Karpas-422 (cell line): ENCODE measurements around the gene RAD23A. TPM values are rescaled to one million over a fixed set of nuclear protein-coding genes. Genes with fewer than 3 reads are reported as not detected.
"Not testable (repeated sequence)": the region's sequence is repeated elsewhere in the genome, so short reads cannot be mapped to it uniquely, and the experiment has no call there.

Experiments used
- DNase-seq: peaks from one replicate; pipeline ENCODE4 v3.0.0-alpha.2; 2015
- H2AFZ ChIP-seq: fragments of 200-600 bp; sonication (generic); 2 replicates; pipeline ENCODE4 v1.6.1; 2014; ENCODE audit warnings: antibody characterized with exemption, low read length, mixed read lengths
- H3K27ac ChIP-seq: fragments of 200-600 bp; sonication (generic); 2 replicates; pipeline ENCODE4 v1.5.1; 2014; ENCODE audit warnings: mild to moderate bottlenecking, low read length, moderate library complexity
- H3K27me3 ChIP-seq: fragments of 200-600 bp; sonication (generic); 2 replicates; pipeline ENCODE4 v1.6.1; 2014; ENCODE audit warnings: low read length, mixed read lengths
- H3K36me3 ChIP-seq: fragments of 200-600 bp; sonication (generic); 2 replicates; pipeline ENCODE4 v1.6.1; 2014; ENCODE audit warnings: low read length, mixed read lengths; ENCODE audit not compliant: insufficient read depth
- H3K4me1 ChIP-seq: fragments of 200-600 bp; sonication (generic); 2 replicates; pipeline ENCODE4 v1.6.1; 2014; ENCODE audit warnings: mild to moderate bottlenecking, low read length, mixed read lengths
- H3K4me2 ChIP-seq: fragments of 200-600 bp; sonication (generic); 2 replicates; pipeline ENCODE4 v1.6.1; 2014; ENCODE audit warnings: low read length, low read depth, mild to moderate bottlenecking; ENCODE audit not compliant: poor library complexity, severe bottlenecking
- H3K4me3 ChIP-seq: fragments of 200-600 bp; sonication (generic); 2 replicates; pipeline ENCODE4 v1.5.1; 2014; ENCODE audit warnings: mild to moderate bottlenecking, antibody characterized with exemption, low read length, mixed read lengths
- H3K79me2 ChIP-seq: fragments of 200-600 bp; sonication (generic); 2 replicates; pipeline ENCODE4 v1.6.1; 2014; ENCODE audit warnings: mild to moderate bottlenecking, low read length, mixed read lengths
- H3K9ac ChIP-seq: fragments of 200-600 bp; sonication (generic); 2 replicates; pipeline ENCODE4 v1.6.0; 2014; ENCODE audit warnings: low read length
- H3K9me2 ChIP-seq: fragments of 200-600 bp; sonication (generic), shearing (Covaris generic); replicated peaks from 2 replicates; pipeline ENCODE4 v1.6.0; 2014; ENCODE audit warnings: mild to moderate bottlenecking, low read length, moderate library complexity; ENCODE audit not compliant: insufficient read depth
- H3K9me3 ChIP-seq: fragments of 300-700, 200-600 bp; sonication (generic); 2 replicates; pipeline ENCODE4 v1.6.1; 2014; ENCODE audit warnings: low read length, mixed read lengths
- H4K20me1 ChIP-seq: fragments of 200-600 bp; sonication (generic); 2 replicates; pipeline ENCODE4 v1.6.1; 2014; ENCODE audit warnings: mild to moderate bottlenecking, antibody characterized with exemption, low read length, low read depth; ENCODE audit not compliant: insufficient read depth
- total RNA-seq: library from RNA; depleted of rRNA; stranded (reverse); fragments of >200 nt; shearing (Covaris generic); gene quantifications from 2 replicates; pipeline ENCODE4 v1.2.3, GENCODE V29; 2014; ENCODE audit warnings: low replicate concordance

RAD23A gene
- total RNA-seq, 1 experiment from 2014 or later: 130 TPM

DNA sequence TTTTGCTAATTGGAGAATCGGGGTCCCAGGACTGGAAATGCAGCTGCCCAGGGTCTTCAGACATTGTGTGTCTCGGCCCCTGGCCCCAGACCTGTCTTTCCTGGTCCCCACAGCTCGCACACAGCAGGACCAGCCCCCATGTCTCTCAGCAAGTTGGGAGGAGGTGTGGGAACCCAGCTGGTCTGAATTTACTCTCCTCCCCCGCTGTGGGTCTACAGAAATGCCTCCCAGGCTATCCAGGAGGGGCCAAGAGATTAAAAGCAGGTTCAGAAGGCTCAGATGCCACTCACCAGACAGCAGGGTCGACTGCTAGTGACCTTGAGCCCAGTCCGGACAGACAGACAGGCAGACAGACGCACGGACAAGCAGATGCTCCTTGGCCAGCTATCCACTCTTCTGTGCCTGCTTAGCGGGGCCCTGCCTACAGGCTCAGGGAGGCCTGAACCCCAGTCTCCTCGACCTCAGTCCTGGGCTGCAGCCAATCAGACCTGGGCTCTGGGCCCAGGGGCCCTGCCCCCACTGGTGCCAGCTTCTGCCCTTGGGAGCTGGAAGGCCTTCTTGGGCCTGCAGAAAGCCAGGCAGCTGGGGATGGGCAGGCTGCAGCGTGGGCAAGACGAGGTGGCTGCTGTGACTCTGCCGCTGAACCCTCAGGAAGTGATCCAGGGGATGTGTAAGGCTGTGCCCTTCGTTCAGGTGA lies 23.8 kb downstream of the RAD23A start, which contains the start of gene DAND5:
TSS of gene DAND5 (plus strand) at position 285 of the 697 bp plus-strand sequence. CDS start at position 370, 85 bp downstream.
- H3K4me1 ChIP-seq: peaks cover 7% of the 10 kb centered on the region
- no peak within 1 kb of the TSS for H3K9ac ChIP-seq
- H3K4me3 ChIP-seq: no peak within 1 kb of the TSS
- H3K27me3 ChIP-seq: no peaks in the 10 kb centered on the region
- no peak within 1 kb of the TSS for H3K4me2 ChIP-seq
- H3K36me3 ChIP-seq: no peaks in the 10 kb centered on the region
- H3K27ac ChIP-seq: no peak within 1 kb of the TSS
- no peaks in the 10 kb centered on the region for H4K20me1 ChIP-seq
- DNase-seq: no peak
- H3K79me2 ChIP-seq: no peaks in the 10 kb centered on the region
- no peaks in the 10 kb centered on the region for H3K9me2 ChIP-seq
- H3K9me3 ChIP-seq: no peaks in the 10 kb centered on the region
- H2AFZ ChIP-seq: no peak within 1 kb of the TSS

DNA sequence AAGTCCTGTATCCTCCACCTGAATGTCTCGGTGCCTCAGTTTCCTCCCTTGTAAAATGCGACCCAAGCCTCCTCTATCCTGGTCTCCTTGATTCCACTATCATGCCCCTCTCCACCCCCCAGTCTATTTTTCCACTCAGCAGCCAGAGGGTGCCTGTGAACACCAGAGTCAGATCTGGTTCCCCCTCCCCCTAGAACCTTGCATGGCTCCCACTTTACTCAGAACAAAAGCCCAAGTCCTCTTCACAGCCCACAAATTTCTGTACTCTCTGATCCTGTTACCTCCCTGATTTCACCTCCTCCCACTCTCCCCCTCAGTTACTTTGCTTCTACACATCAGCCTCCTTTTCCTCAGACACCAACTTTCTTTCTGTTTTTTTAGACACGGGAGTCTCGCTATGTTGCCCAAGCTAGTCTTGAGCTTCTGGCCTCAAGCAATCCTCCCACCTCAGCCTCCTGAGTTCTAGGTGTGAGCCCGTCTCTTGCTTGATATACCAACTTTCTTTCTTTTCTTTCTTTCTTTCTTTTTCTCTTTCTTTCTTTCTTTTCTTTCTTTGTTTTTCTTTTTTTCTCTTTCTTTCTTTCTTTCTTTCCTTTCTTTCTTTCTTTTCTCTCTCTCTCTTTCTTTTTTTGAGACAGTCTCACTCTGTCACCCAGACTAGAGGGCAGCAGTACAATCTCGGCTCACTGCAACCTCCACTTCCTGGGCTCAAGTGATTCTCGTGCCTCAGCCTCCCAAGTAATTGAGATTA lies 24.6 kb downstream of the RAD23A start:
- Histone ChIP-seq H3K9me3 (no peaks in the 10 kb centered on the region), H2AFZ (no peak overlapping the region), H3K4me2 (no peak overlapping the region), H3K36me3 (no peaks in the 10 kb centered on the region), H3K9ac (no peak overlapping the region), H3K27ac (no peak overlapping the region), H3K4me3 (no peak overlapping the region), H4K20me1 (no peaks in the 10 kb centered on the region), H3K9me2 (no peaks in the 10 kb centered on the region), H3K4me1 (peaks cover 4% of the 10 kb centered on the region), H3K27me3 (no peaks in the 10 kb centered on the region), H3K79me2 (no peaks in the 10 kb centered on the region)
- no peak for DNase-seq

DNA sequence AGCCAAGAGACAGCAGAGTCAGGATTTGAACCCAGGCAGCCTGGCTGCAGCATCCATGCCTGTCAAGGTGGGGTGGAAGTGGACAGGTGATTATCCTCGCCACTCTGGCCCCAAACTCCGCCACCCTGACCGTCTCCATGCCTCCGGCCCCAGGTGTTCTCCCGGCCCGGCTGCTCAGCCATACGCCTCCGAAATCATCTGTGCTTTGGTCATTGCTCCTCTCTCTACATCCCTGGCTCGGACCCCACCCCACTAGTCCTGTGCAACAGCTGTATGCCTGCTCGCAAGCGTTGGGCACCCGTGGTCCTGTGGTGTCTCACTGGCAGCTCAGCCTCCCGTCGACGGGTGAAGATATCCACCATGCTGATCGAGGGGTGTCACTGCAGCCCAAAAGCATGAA lies 27.6 kb downstream of the RAD23A start:
- no peaks in the 10 kb centered on the region for H3K9me2 ChIP-seq
- H3K27ac ChIP-seq: no peak overlapping the region
- no peak for DNase-seq
- H3K9ac ChIP-seq: no peak overlapping the region
- no peaks in the 10 kb centered on the region for H3K9me3 ChIP-seq
- H3K79me2 ChIP-seq: no peaks in the 10 kb centered on the region
- H3K4me3 ChIP-seq: no peak overlapping the region
- H3K27me3 ChIP-seq: no peaks in the 10 kb centered on the region
- H4K20me1 ChIP-seq: no peaks in the 10 kb centered on the region
- H2AFZ ChIP-seq: no peak overlapping the region
- no peaks in the 10 kb centered on the region for H3K36me3 ChIP-seq
- H3K4me2 ChIP-seq: no peak overlapping the region
- H3K4me1 ChIP-seq: no peaks in the 10 kb centered on the region

DNA sequence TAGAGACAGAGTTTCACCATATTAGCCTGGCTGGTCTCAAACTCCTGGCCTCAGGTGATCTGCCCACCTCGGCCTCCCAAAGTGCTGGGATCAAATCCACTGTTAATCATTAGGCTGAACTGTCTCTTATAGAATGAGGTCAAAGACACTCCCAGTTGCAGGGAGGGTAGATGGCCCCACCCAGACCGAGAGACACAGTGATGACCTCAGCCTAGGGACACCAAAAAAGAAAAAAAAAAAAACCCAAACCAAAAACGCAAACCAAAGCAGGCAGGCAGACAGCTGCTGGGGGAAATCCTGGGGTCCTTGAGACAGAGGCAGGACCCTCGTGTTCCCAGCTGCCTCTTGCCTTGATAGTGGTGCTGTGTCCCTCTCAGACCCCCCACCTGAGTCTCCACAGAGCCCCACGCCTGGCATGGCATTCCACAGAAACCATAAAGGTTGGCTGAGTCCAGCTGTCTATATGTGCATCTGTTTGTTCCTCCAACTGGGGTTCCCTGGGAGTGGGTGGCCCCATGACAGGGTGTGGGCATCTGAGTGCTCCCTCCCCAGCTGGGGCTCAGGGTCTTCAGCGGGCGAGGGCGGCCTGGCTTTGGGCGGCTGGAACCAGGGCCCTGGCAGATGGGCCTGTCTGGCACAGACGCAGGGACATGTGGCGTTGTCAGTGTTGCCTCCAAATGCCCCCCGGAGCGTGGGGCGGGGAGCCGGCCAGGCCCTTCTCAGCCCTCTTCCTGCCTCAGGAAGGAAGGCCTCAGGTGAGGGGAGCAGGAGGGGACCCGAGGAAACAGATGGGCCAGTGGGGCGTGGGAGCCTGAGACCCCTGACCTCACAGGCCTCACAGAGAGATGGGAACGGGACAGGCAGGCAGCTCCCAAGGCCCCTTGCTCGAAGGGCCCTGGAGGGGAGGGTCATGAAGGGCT lies 28.9 kb downstream of the RAD23A start:
- Histone ChIP-seq H3K36me3 (no peaks in the 10 kb centered on the region), H4K20me1 (no peaks in the 10 kb centered on the region), H3K4me3 (no peak overlapping the region), H3K4me2 (no peak overlapping the region), H3K79me2 (no peaks in the 10 kb centered on the region), H3K9ac (no peak overlapping the region), H3K9me3 (no peaks in the 10 kb centered on the region), H3K27me3 (no peaks in the 10 kb centered on the region), H3K4me1 (no peaks in the 10 kb centered on the region), H2AFZ (no peak overlapping the region), H3K9me2 (no peaks in the 10 kb centered on the region), H3K27ac (no peak overlapping the region)
- no peak for DNase-seq

DNA sequence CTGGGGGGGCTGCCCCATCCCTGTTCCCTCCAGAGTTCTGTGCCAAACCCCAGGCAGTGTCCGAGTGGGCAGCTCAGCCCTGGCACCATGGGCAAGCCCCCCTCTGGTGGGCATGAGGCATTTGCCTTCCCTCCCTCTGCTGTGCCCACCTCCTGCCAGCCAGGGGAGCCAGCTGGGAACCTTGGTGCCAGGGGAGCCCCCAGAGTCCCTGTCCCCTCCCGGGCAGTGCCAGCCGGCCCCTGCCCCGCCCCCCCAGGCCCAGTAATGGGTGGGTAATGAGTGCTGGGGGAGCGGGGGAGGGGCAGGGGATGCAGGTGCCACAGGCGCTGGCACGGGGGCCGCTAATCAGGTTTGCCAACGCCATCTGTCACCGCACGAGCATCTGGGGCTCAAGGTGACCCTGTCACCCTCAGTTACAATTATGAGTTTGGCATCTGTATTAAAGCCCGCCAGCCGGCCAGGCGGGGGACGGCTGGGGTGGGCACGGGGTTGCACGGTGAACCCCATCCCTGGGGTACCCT lies 29.6 kb downstream of the RAD23A start:
- H3K36me3 ChIP-seq: no peaks in the 10 kb centered on the region
- H3K27me3 ChIP-seq: no peaks in the 10 kb centered on the region
- no peaks in the 10 kb centered on the region for H4K20me1 ChIP-seq
- H3K4me1 ChIP-seq: no peaks in the 10 kb centered on the region
- no peak overlapping the region for H3K4me3 ChIP-seq
- H3K9ac ChIP-seq: no peak overlapping the region
- no peak overlapping the region for H3K4me2 ChIP-seq
- no peak overlapping the region for H3K27ac ChIP-seq
- no peaks in the 10 kb centered on the region for H3K9me3 ChIP-seq
- H3K9me2 ChIP-seq: no peaks in the 10 kb centered on the region
- no peak overlapping the region for H2AFZ ChIP-seq
- no peak for DNase-seq
- H3K79me2 ChIP-seq: no peaks in the 10 kb centered on the region

DNA sequence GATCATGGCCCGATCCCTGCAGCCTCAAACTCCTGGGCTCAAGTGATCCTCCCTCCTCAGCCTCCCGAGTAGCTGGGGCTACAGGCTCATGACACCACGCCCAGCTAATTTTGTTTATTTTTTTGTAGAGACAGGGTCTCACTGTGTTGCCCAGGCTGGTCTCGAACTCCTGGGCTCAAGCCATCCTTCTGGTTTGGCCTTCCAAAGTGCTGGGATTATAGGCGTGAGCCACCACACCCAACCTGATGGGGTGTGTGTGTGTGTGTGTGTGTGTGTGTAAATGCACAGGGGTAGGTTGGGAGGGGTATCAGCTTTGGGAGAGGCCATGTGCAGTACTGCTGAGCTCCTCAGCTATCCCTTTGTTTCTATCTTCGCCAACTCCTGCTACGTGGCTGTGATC lies 30.4 kb downstream of the RAD23A start:
- not testable (repeated sequence) for DNase-seq, H3K4me2 ChIP-seq, H3K4me3 ChIP-seq, H3K9me3 ChIP-seq, H3K27me3 ChIP-seq, H3K4me1 ChIP-seq, H3K79me2 ChIP-seq, H2AFZ ChIP-seq, H3K36me3 ChIP-seq, H4K20me1 ChIP-seq, H3K9me2 ChIP-seq, H3K9ac ChIP-seq, H3K27ac ChIP-seq

DNA sequence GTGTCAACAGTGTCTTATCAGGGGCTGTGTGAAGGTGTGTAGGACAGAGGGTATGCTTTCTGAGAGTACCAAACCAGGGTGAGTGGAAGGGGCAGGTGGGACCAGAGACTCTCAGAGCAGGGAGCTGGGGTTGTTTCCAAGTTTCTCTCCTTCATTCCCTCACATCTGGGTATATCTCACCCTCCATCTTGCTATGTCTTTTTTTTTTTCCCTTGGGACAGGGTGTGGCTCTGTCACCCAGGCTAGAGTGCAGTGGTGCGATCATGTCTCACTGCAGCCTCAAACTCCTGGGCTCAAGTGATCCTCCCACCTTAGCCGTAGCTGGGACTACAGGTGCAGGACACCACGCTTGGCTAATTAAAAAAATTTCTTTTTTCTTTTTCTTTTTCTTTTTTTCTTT lies 34.3 kb downstream of the RAD23A start:
- H4K20me1 ChIP-seq: no peaks in the 10 kb centered on the region
- no peaks in the 10 kb centered on the region for H3K79me2 ChIP-seq
- no peaks in the 10 kb centered on the region for H3K9me2 ChIP-seq
- no peak overlapping the region for H3K27ac ChIP-seq
- no peaks in the 10 kb centered on the region for H3K36me3 ChIP-seq
- no peak overlapping the region for H3K9ac ChIP-seq
- no peak for DNase-seq
- no peak overlapping the region for H3K4me3 ChIP-seq
- H3K9me3 ChIP-seq: no peaks in the 10 kb centered on the region
- no peak overlapping the region for H2AFZ ChIP-seq
- peaks cover 5% of the 10 kb centered on the region for H3K4me1 ChIP-seq
- no peaks in the 10 kb centered on the region for H3K27me3 ChIP-seq
- no peak overlapping the region for H3K4me2 ChIP-seq

DNA sequence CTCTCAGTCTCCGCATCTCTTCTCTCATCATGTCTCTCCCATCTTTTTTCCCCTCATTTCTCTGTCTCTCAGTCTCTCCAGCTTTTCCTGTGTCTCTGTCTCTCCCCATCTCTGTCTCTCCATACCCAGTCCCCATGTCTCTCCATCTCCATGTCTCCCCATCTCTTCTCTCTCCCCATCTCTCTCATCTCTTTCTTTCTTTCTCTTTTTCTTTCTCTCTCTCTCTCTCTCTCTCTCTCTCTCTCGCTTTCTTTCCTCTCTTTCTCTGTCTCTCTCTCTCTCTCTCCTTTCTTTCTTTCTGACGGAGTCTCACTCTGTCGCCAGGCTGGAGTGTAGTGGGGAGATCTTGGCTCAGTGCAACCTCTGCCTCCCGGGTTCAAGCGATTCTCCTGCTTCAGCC lies 37.0 kb downstream of the RAD23A start:
- no peaks in the 10 kb centered on the region for H3K79me2 ChIP-seq
- no peaks in the 10 kb centered on the region for H3K36me3 ChIP-seq
- no peak for DNase-seq
- no peak overlapping the region for H3K4me3 ChIP-seq
- H3K27ac ChIP-seq: no peak overlapping the region
- H3K4me2 ChIP-seq: no peak overlapping the region
- no peaks in the 10 kb centered on the region for H3K9me2 ChIP-seq
- no peak overlapping the region for H3K9ac ChIP-seq
- H3K4me1 ChIP-seq: peaks cover 5% of the 10 kb centered on the region
- no peaks in the 10 kb centered on the region for H4K20me1 ChIP-seq
- H3K9me3 ChIP-seq: no peaks in the 10 kb centered on the region
- no peaks in the 10 kb centered on the region for H3K27me3 ChIP-seq
- no peak overlapping the region for H2AFZ ChIP-seq
